Activated CD4-positive, alpha-beta T cell treated with anti-CD3 and anti-CD28 coated beads, Interleukin-2, amount 10 ng/mL, durations not matched to agents 7 days and 5 days (primary cell): ENCODE data around the gene BAG5. TPM values are rescaled to one million over a fixed set of nuclear protein-coding genes. Genes with fewer than 3 reads are reported as not detected.

Source experiments
- CTCF ChIA-PET: fragments of 350-600 bp; sonication (Branson Sonifier 250); formaldehyde crosslinking; loops from one replicate; lab custom pipeline; 2021; ENCODE audit warnings: antibody characterized with exemption; lab: Charles Lee
- POLR2A ChIA-PET: fragments of 350-600 bp; sonication (Branson Sonifier 250); formaldehyde crosslinking; loops from one replicate; lab custom pipeline; 2021; ENCODE audit warnings: antibody characterized with exemption; lab: Charles Lee
- DNase-seq: peaks from one replicate; pipeline ENCODE4 v3.0.0-alpha.2; 2020
- H3K27ac Mint-ChIP-seq: one replicate; pipeline ENCODE4 v1.8.0; 2021; ENCODE audit warnings: mild to moderate bottlenecking, moderate library complexity, mixed read lengths
- H3K27me3 Mint-ChIP-seq: one replicate; pipeline ENCODE4 v1.8.0; 2021; ENCODE audit warnings: mixed read lengths
- H3K36me3 Mint-ChIP-seq: one replicate; pipeline ENCODE4 v1.8.0; 2021; ENCODE audit warnings: low read depth, mixed read lengths
- H3K4me1 Mint-ChIP-seq: one replicate; pipeline ENCODE4 v1.8.0; 2021; ENCODE audit warnings: mixed read lengths
- H3K4me3 Mint-ChIP-seq: one replicate; pipeline ENCODE4 v1.8.0; 2021; ENCODE audit warnings: mild to moderate bottlenecking, moderate library complexity, mixed read lengths
- H3K9me3 Mint-ChIP-seq: one replicate; pipeline ENCODE4 v1.8.0; 2021; ENCODE audit warnings: mixed read lengths
- total RNA-seq, 2 experiments: library from RNA; stranded (reverse); gene quantifications; one replicate each; pipeline ENCODE4 v1.2.3, GENCODE V29; 2021

Gene BAG5
- total RNA-seq, 2 experiments from 2014 or later = 29.8 to 30.5 TPM

GRCh38 chr14:103581954-103582703 is 19.7 kb upstream of the BAG5 start:
- Mint-ChIP-seq H3K27me3 (no peaks in the 10 kb centered on the region), H3K36me3 (peaks cover 5% of the 10 kb centered on the region), H3K4me3 (no peak overlapping the region), H3K9me3 (no peaks in the 10 kb centered on the region), H3K27ac (no peak overlapping the region), H3K4me1 (no peaks in the 10 kb centered on the region)
- ChIA-PET CTCF (no interaction called here), POLR2A (no interaction called here)
- DNase-seq = no peak

GRCh38 chr14:103581206-103581605 is 18.7 kb upstream of the BAG5 start:
- ChIA-PET CTCF (interaction anchor here (0.8 kb wide), 1 partner anchor 10 kb away, joined by 3 read pairs; no protein-coding TSS in a partner anchor), POLR2A (no interaction called here)
- DNase-seq = no peak
- no peak overlapping the region for H3K4me3 Mint-ChIP-seq
- H3K27me3 Mint-ChIP-seq = no peaks in the 10 kb centered on the region
- no peaks in the 10 kb centered on the region for H3K9me3 Mint-ChIP-seq
- H3K4me1 Mint-ChIP-seq = no peaks in the 10 kb centered on the region
- peaks cover 3% of the 10 kb centered on the region for H3K36me3 Mint-ChIP-seq
- no peak overlapping the region for H3K27ac Mint-ChIP-seq

DNA sequence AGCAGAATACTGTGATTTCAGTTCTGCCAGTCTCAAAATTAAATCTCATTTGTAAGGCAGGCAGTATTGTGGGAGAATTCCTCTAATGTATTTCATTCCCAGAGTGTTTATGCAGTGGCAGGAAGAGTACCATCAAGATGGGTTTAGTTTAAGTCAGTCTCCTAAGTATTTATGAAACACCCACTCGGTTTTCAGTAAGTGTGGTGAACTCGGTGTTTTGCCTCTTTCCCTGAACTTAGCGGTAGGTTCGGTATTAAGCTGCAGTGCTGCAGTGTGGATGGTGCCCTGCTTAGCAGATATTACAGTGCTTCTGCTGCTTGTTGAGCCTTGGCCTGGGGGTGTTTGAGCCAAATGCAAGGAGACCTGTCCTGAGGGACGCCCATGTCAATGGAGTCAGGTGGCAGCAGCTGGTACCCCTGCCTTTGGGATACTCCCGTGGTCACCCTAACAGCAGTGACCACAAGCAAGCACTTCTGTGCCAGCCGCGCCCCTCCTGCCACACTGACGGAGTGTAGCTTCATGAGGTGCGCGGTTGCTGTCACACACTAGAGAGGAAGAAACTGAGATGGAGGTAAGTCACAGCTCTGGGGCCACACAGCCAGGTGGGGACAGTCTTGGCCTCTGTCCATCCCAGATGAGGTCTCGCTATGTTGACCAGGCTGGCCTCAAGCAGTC is 16.1 kb upstream of the BAG5 start:
- CTCF ChIA-PET = interaction anchor here (1.6 kb wide), 1 partner anchor 12 kb away, joined by 3 read pairs; no protein-coding TSS in a partner anchor

DNA sequence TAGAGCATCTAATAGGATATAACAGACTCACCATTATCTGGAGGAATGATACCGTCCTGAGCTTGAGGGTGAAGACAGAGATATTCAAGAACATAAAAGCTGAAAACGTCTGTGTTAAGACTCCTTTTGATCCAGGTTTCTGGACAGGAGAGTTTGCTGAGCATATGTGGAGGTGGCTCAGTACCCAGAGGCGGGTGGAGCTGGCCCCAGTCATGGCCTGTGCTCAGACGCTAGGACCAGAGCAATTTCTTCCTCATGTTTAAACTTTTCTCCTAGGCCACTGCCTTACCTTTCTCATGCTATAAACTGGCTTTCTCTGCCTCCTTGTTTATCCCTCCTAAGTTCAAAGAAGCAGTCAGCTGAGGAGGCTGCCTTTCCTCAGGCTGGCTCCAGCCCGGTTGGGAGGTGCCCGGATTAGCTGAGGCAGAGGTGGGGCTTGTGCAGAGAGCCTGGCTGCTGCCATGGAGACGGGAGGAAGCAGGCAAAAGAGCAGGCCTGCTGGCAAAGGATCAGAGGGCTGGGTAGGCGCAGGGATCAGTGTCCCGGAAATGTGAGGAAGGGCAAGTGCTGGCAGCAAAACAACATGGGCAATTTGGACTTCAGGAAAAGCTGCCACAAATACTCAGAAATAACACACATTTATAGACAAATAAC is 14.0 kb upstream of the BAG5 start:
- no peak for DNase-seq
- H3K27ac Mint-ChIP-seq = no peak overlapping the region
- peaks cover 1% of the 10 kb centered on the region for H3K4me1 Mint-ChIP-seq
- H3K4me3 Mint-ChIP-seq = no peak overlapping the region
- no peaks in the 10 kb centered on the region for H3K27me3 Mint-ChIP-seq
- ChIA-PET POLR2A (no interaction called here), CTCF (interaction anchor here (1.2 kb wide), 1 partner anchor 32 kb away, joined by 3 read pairs; no protein-coding TSS in a partner anchor)
- peaks cover 14% of the 10 kb centered on the region for H3K36me3 Mint-ChIP-seq
- no peaks in the 10 kb centered on the region for H3K9me3 Mint-ChIP-seq

More for the DNA sequence above, 16.1 kb upstream of the BAG5 start:
- H3K4me1 Mint-ChIP-seq = no peaks in the 10 kb centered on the region
- H3K9me3 Mint-ChIP-seq = no peaks in the 10 kb centered on the region
- DNase-seq = no peak
- no peak overlapping the region for H3K27ac Mint-ChIP-seq
- H3K36me3 Mint-ChIP-seq = peaks cover 14% of the 10 kb centered on the region
- H3K27me3 Mint-ChIP-seq = no peaks in the 10 kb centered on the region
- no peak overlapping the region for H3K4me3 Mint-ChIP-seq
- POLR2A ChIA-PET = no interaction called here

- H3K36me3 Mint-ChIP-seq = peaks cover 14% of the 10 kb centered on the region
- H3K27ac Mint-ChIP-seq = no peak overlapping the region
- ChIA-PET CTCF (interaction anchor here (1.1 to 1.4 kb wide), 2 partner anchors 13 to 499 kb away, joined by 4 to 7 read pairs; partner anchors contain the start of genes BAG5 and COA8), POLR2A (no interaction called here)
- no peak overlapping the region for H3K4me3 Mint-ChIP-seq
- H3K27me3 Mint-ChIP-seq = no peaks in the 10 kb centered on the region
- no peaks in the 10 kb centered on the region for H3K9me3 Mint-ChIP-seq
- peaks cover 1% of the 10 kb centered on the region for H3K4me1 Mint-ChIP-seq
- no peak for DNase-seq
Observed at GRCh38 chr14:103574707-103575285, 12.3 kb upstream of the BAG5 start.

DNA sequence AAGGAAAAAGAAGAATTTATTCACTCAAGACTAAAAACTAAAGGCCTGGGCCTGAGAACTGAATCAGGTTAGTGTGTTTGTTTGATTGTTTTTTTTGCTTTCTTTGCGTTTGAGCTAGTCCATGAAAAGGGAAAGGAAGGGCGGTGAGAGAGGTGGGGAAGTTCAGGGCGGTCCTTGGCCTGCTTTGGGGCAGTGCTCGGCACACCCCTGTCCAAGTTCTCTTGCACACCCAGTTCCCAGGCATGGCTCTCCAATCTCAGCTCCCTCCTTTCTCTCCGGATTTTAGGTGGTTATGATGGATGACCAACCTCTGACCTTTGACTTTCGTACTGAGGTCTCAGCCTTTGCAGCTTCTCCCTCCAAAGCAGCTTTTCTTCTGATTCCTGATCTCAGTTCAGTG is 11.6 kb upstream of the BAG5 start:
- H3K9me3 Mint-ChIP-seq = no peaks in the 10 kb centered on the region
- H3K4me1 Mint-ChIP-seq = peaks cover 1% of the 10 kb centered on the region
- DNase-seq = no peak
- H3K27ac Mint-ChIP-seq = no peak overlapping the region
- ChIA-PET CTCF (interaction anchor here (1.4 kb wide), 1 partner anchor 12 kb away, joined by 7 read pairs; the partner anchor contains the start of genes BAG5 and COA8), POLR2A (no interaction called here)
- peaks cover 14% of the 10 kb centered on the region for H3K36me3 Mint-ChIP-seq
- H3K27me3 Mint-ChIP-seq = no peaks in the 10 kb centered on the region
- H3K4me3 Mint-ChIP-seq = no peak overlapping the region

- no peak overlapping the region for H3K4me3 Mint-ChIP-seq
- CTCF ChIA-PET = interaction anchor here (0.6 to 1.2 kb wide), 2 partner anchors 10 to 42 kb away, joined by 4 read pairs; no protein-coding TSS in a partner anchor
- no peaks in the 10 kb centered on the region for H3K9me3 Mint-ChIP-seq
- no peak overlapping the region for H3K27ac Mint-ChIP-seq
- peaks cover 4% of the 10 kb centered on the region for H3K36me3 Mint-ChIP-seq
- no peak for DNase-seq
- POLR2A ChIA-PET = no interaction called here
- peaks cover 21% of the 10 kb centered on the region for H3K4me1 Mint-ChIP-seq
- no peaks in the 10 kb centered on the region for H3K27me3 Mint-ChIP-seq
Observed at GRCh38 chr14:103569408-103569807, 7.0 kb upstream of the BAG5 start.

DNA sequence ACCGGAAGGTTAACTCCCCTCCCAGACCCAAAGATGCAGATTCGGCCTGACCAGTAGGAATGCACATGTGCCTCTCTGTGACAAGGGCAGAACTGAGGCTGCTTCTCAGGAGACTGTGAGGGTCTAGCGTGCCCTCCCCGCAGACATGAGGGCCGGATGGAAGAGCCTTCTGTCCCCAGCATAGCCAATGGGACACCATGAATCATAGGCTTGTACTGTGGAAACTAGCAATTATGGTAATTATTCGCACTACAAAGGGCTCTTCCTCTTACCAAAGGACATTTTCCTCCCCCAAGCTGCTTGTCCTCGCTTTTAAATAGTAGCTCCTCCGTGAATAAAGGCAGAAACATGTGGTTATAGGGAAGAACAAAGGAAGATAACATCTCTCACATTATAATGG is 6.5 kb upstream of the BAG5 start:
- Mint-ChIP-seq H3K9me3 (no peaks in the 10 kb centered on the region), H3K4me1 (peaks cover 24% of the 10 kb centered on the region), H3K36me3 (no peaks in the 10 kb centered on the region), H3K27ac (no peak overlapping the region), H3K27me3 (no peaks in the 10 kb centered on the region), H3K4me3 (no peak overlapping the region)
- no peak for DNase-seq
- CTCF ChIA-PET = interaction anchor here (0.6 to 1.5 kb wide), 3 partner anchors 9 to 48 kb away, joined by 4 read pairs; no protein-coding TSS in a partner anchor
- POLR2A ChIA-PET = no interaction called here

- POLR2A ChIA-PET = no interaction called here
- no peak for DNase-seq
- CTCF ChIA-PET = interaction anchor here (0.6 to 0.9 kb wide), 3 partner anchors 13 to 268 kb away, joined by 3 to 4 read pairs (median 3); no protein-coding TSS in a partner anchor
- Mint-ChIP-seq H3K27me3 (no peaks in the 10 kb centered on the region), H3K27ac (peak overlapping the region; percentile 42), H3K9me3 (no peaks in the 10 kb centered on the region), H3K36me3 (peaks cover 19% of the 10 kb centered on the region), H3K4me3 (peak overlapping the region; percentile 88), H3K4me1 (peaks cover 56% of the 10 kb centered on the region)
Observed at GRCh38 chr14:103563844-103564505, 1.5 kb upstream of the BAG5 start.

- ChIA-PET CTCF (no interaction called here), POLR2A (no interaction called here)
- H3K27me3 Mint-ChIP-seq = no peaks in the 10 kb centered on the region
- H3K4me3 Mint-ChIP-seq = peak overlapping the region; percentile 88
- no peak for DNase-seq
- H3K36me3 Mint-ChIP-seq = peaks cover 24% of the 10 kb centered on the region
- H3K4me1 Mint-ChIP-seq = peaks cover 62% of the 10 kb centered on the region
- peak overlapping the region; percentile 91 for H3K27ac Mint-ChIP-seq
- H3K9me3 Mint-ChIP-seq = no peaks in the 10 kb centered on the region
Observed at GRCh38 chr14:103563226-103563620, 766 bp upstream of the BAG5 start.

DNA sequence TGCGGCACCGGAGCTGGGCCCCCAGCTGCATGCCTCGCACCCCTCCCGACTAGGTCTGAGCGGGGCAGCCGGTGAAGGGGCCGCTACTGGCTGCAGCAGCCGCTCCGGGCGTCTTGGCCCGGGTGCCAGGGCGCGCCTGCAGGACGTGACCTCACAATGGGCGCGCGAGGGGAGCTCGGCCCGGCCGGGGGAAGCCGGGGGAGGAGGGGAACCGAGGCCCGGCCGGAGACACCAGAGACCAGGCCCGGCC is 353 bp downstream of the BAG5 start:
- no peak for DNase-seq
- CTCF ChIA-PET = interaction anchor here (0.6 to 1.7 kb wide), 7 partner anchors 9 to 457 kb away, joined by 3 to 7 read pairs (median 4); no protein-coding TSS in a partner anchor

More for the DNA sequence above, 353 bp downstream of the BAG5 start:
- H3K27ac Mint-ChIP-seq = peak overlapping the region; percentile 90
- H3K4me3 Mint-ChIP-seq = peak overlapping the region; percentile 92
- H3K4me1 Mint-ChIP-seq = peaks cover 67% of the 10 kb centered on the region
- H3K36me3 Mint-ChIP-seq = peaks cover 27% of the 10 kb centered on the region
- no peaks in the 10 kb centered on the region for H3K27me3 Mint-ChIP-seq
- H3K9me3 Mint-ChIP-seq = no peaks in the 10 kb centered on the region
- POLR2A ChIA-PET = interaction anchor here (0.7 to 1.0 kb wide), 3 partner anchors 40 to 322 kb away, joined by 3 to 4 read pairs (median 3); partner anchors contain the start of gene CKB
